GM18519 (cell line): ENCODE measurements around the gene KLF1.
"Not testable (repeated sequence)": the region's sequence is repeated elsewhere in the genome, so short reads cannot be mapped to it uniquely, and the experiment has no call there.

Source experiments
- ATAC-seq: cut with Tn5 transposase; IDR thresholded peaks from one replicate; pipeline ENCODE4 v1.9.1; 2021; ENCODE audit warnings: mild to moderate bottlenecking, moderate library complexity; ENCODE audit not compliant: unreplicated experiment, low FRiP score

KLF1 gene

DNA sequence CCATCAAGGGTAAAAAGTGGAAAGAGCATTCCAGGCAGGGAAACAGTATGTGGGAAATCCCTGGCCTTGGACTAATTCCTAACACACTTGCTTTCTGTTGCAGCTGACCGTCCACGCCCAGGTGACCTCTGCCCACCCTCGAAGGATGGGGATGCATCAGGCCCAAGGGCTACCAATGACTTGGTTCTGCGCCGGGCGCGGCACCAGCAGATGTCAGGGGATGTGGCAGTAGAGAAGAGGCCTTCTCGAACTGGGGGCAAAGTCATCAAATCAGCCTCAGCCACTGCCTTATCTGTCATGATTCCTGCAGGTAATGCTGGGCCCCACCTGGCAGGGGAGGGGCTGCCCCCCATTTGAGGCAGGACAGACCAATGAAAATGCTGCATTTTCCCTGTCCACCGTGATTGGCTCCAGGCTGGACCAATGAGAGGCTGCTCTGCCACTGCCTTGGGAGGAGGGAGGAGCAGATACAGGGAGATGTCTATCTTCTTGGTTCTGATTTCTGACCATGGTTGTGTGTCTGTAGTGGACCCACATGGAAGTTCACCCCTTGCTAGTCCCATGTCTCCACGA lies 18.4 kb downstream of the KLF1 start:
- ATAC-seq, result no peak

DNA sequence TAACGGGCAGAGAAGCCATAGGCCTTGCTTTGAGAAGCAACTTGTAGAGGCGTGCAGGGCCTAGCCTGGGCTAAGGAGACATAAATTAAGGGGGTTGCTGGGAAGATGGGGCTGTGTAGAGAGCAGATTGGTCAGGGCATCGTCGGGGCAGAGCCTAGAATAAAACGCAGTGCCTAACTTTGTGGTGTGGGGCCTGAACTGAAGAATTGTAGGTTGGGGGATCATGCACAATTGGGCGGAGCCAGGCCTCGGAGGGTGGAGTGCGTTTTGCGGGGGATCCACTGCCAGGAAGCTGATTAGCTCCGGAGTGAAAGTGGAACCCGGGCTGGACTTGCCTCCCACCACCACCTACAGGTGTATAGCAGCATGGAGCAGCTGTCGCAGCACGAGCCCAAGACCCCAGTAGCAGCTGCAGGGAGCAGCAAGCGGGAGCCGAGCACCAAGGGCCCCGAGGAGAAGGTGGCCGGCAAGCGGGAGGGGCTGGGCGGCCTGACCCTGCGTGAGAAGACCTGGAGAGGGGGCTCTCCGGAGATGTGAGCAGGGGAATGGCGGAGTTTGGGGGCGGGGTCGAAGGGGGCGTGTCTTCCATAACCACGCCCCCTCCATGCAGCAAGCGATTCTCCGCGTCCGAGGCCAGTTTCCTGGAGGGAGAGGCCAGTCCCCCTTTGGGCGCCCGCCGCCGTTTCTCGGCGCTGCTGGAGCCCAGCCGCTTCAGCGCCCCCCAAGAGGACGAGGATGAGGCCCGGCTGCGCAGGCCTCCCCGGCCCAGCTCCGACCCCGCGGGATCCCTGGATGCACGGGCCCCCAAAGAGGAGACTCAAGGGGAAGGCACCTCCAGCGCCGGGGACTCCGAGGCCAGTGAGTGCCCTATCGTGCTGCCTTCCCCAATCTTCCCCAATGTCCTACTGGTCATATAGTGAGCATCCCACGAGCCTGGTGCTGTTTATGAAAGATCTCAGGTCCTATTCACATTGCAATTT lies 19.6 kb downstream of the KLF1 start:
- no peak for ATAC-seq

DNA sequence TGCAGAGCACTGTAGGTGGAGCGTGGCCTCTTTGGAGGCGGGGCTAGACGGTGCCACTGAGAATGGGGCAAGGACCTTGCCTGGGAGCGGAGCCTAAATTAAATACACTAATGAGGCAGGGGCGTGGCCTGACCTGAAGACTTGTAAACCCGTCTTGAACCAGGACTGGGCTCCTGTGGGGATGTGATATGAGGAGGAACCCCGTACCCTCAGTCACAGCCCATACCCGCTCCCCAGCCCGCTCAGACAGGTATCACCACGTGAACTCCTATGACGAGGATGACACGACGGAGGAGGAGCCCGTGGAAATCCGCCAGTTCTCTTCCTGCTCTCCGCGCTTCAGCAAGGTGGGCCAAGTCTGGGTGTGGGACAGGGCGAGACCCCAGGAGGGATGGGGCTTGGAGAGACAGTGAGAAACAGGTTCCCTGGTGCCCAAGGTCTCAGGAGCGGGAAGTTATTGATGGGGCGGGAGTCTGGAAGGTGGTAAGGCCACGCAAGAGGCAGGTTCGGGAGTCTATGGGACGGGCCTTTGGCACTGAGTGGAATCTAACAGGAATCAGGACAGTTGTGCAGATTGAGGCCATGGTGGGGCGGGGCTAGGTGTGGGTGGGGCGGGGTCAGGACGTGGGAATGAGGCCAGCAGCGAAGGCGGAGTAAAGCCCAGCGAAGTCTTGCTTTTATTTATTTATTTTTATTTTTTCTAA lies 20.4 kb downstream of the KLF1 start:
- ATAC-seq, result no peak

DNA sequence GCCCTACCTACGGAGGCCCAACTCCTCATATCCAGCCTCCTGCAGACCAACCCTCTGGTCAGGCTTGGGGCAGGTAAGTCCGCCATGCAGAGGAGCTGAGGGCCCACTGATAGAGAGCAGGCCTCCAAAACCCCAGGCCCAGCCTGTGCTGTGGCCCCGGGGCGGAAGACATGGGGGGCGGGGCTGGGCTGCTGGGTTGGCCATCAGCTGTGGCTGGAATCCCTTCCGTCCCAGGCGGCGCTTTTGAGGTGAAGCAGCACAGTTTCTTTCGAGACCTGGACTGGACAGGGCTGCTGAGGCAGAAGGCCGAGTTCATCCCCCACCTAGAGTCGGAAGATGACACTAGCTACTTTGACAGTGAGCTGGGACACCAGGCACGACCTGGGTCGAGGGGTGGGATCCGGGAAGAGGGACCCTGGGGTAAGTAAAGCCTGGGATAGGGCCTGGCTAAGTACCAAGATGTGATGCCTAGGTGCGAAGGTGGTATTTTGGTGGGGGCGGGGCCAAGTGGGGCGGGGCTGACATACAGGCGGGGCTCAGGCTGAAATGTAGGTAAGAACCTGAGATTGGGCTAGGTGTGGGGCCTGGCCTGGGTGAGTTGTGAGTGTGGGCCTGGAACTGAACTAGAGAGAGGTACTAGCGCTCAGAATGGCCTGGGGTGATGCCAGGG lies 21.1 kb downstream of the KLF1 start:
- no peak for ATAC-seq

DNA sequence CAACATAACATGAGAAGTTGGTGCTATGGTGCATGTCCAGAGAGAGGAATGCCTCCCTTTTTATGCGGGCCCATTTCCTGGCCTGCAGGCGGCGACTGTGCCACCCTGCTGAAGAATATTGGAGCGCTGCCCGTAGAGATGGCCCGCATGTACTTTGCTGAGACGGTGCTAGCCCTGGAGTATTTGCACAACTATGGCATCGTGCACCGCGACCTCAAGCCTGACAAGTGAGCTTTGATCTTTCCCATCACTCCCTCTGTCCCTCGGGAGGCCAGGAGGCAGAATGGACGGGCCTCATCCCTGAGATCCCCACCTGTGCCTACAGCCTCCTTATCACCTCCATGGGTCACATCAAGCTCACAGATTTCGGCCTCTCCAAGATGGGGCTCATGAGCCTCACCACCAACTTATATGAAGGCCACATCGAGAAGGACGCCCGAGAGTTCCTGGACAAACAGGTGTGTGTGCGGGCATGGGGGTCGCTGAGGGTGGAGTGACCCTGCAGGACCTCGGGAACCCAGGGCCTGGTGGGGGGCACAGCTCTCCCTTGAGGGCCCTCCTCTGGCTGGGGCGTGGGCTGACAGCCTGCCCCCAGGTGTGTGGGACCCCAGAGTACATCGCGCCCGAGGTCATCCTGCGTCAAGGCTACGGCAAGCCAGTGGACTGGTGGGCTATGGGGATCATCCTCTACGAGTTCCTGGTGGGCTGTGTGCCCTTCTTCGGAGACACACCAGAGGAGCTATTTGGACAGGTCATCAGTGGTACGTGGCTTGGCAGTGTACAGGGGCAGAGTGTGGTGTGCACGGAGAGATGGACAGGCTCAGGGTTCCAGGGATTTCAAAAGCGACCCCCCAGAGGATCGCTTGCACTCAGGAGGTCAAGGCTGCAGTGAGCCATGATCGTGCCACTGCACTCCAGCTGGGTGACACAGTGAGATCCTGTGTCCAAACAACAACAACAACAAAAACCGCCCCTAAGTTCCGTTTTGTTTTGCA lies 22.0 kb downstream of the KLF1 start:
- no peak for ATAC-seq

DNA sequence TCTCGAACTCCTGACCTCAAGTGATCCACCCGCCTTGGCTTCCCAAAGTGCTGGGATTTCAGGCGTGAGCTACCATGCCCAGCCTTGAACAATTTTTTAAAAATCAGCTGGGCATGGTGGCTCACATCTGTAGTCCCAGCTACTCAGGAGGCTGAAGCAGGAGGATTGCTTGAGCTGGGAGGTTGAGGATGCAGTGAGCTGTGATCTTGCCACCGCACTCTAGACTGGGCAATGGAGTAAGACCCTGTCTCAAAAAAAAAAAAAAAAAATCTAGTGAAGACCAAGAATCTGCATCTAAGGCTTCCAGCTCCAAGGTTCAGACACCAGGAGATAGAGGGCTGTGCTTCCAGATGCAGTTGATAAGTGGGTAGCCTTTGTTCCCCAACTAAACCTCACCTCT lies 22.9 kb downstream of the KLF1 start:
- no peak for ATAC-seq

DNA sequence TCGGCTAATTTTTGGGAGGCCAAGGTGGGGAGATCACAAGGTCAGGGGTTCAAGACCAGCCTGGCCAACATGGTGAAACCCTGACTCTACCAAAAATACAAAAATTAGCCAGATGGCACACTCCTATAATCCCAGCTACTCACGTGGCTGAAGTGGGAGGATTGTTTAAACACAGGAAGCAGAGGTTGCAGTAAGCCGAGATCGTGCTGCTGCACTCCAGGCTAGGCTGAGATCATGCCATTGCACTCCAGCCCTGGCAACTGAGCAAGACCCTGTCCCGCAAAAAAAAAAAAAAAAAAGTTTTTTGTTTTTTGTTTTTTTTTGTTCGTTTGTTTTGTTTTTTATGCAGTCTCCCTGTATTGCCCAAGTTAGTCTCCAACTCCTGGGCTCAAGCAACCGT lies 27.5 kb downstream of the KLF1 start:
- no peak for ATAC-seq

DNA sequence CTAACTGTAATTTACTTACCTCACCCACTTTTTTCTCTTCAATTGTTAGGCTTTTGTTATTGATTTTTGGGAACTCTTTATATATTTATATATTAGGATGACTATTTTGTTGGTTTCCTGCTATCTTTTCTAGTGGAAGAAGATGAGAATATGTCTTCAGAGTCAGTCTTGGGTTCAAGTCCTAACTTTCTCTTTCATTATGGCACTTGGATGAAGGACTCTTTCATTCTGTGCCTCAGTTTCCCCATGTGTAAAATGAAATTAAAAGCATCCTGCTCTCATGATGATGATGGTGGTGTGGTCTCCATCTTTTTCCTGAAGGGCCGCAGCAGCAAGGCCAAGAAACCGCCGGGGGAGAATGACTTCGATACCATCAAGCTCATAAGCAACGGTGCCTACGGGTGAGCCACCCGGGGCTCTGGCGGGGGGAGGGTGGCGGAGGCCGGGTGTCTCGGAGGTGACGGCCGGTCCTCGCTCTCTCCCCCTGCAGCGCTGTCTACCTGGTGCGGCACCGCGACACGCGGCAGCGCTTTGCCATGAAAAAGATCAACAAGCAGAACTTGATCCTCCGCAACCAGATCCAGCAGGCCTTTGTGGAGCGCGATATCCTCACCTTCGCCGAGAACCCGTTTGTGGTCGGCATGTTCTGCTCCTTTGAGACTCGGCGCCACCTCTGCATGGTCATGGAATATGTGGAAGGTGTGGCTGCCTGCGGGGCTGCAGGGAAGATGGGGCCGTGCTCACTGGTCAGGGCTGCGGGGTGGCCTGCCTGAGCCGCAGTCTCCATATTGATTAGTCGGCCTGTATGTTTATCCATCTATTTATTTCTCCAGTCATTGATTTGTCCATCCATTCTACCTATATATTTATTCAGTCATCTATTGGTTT lies 28.7 kb downstream of the KLF1 start:
- ATAC-seq, result no peak

DNA sequence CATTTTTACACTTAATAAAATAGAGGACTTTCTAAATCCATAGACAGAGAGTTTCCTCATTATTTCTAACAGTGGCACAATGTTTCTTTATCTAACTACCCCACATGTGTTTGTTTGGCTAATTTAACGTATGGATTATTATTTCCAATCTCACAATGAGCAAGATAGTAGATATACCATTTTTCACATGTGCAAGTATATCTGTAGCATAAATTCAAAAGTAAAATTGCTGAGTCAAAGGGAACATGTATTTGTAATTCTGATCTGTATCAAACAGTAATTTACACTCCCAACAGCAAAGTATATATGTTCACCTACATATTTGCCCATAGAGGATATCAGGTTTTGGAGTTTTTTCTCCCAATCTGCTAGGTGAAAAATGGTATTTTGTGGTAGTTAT lies 30.3 kb downstream of the KLF1 start:
- no peak for ATAC-seq

DNA sequence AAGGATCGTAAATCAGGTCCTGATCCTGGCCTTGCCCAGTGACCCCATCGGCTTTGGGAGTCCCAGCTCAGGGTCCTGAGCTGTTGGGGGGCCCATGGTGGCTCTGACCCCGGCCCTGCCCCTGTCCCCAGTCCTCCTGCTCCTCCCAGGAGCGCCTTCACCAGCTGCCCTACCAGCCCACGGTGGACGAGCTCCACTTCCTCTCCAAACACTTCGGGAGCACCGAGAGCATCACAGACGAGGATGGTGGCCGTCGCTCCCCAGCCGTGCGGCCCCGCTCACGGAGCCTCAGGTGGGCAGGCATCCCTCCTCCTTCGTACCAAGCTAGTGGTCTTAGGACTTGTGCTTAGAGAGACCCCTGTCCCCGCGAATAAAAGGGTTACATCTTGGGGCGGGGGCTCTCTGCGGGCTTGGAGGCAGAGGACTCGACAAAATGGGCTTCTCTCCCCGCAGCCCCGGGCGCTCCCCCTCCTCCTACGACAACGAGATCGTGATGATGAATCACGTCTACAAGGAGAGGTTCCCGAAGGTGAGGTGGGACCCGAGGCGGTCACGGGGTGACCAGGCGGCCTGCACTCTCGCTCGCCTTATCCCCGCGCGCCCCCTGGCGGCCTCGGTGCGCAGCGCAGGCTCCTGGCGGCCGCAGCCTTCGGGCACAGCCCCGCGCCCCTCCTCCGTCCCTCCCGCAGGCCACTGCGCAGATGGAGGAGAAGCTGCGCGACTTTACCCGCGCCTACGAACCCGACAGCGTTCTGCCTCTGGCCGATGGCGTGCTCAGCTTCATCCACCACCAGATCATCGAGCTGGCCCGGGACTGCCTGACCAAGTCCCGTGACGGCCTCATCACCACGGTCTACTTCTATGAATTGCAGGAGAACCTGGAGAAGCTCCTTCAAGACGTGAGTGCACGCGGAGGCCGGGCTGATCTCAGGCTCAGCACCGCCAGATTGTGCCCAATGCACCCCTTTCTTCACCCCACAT lies 39.6 kb downstream of the KLF1 start:
- ATAC-seq, result no peak

DNA sequence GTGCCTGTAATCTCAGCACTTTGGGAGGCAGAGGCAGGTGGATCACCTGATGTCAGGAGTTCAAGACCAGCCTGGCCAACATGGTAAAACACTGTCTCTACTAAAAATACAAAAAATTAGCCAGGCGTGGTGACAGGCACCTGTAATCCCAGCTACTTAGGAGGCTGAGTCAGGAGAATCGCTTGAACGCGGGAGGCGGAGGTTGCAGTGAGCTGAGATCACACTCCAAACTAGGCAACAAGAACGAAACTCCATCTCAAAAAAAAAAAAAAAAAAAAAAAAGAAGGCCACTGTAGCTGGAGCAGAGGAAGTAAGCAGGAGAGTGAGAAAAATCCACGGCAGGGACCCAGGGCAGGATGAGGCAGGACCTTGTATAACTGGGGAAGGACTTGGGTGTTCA lies 40.4 kb downstream of the KLF1 start:
- not testable (repeated sequence) for ATAC-seq

DNA sequence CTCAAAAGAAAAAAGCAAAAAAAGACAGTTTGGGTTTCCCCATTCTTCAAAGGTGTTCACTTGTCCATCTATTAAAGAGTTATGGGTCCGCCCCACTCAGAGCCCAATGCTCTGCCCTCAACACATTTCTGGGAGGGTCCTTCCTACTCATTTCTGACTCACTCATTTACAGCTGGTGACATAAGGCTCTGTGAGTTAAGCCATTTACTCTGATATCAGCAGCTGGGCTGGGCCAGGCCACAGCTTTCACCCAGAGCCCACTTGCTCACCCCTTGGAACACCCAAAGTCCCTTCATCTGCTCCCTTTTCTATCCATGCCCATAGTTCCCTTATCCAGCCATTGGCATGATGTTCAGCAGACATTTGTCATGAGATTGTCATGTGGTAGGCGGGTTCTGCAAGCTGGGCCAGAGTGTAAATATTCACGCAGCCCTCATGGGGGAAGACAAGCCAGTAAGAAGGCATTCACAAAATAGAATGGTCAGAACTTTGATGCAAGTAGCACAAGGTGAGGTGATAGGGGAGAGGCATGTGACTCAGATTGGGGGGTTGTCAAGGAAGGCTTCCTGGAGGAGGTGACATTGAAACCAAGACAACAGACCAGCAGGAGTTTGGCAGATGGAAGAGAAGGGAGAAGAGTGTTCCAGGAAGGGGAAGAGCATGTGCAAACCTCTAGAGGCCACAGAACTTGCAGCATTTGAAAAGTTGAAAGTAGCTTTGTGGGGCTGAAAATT lies 42.8 kb downstream of the KLF1 start:
- ATAC-seq, result no peak

DNA sequence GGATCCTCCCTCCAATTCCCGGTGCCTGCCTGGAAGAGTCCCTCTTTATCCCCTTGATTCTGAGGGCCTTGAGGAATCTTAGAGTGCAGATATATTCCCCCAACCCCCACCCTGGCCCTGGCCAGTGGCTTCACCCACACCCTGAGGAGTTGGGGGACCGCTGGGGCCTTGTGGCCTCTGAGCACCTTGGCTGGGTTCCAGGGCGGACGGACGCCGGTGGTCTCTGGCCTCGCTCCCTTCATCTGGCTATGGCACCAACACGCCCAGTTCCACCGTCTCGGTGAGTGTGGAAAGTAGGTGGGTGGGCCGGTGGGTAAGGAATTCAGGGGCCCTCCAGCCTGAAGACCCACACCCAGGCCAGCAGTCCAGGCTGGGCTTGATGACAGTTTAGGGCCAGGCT lies 43.7 kb downstream of the KLF1 start:
- no peak for ATAC-seq

DNA sequence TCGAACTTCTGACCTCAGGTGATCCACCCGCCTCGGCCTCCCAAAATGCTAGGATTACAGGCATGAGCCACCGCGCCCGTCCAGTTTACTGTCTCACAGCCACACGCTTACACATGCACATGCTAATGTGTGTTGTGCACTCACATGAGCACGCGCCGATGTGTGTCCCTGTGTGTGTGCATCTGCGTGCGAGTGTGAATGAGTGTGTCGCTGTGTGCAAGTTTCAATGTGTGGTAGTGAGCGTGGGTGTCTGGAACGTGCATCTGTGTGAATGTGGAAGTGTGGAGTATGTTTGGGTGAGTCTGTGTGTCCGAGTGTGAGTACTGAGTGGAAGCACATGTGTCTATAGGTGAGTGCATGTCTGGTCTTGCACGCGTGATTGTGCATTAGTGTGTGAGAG lies 44.5 kb downstream of the KLF1 start:
- no peak for ATAC-seq

DNA sequence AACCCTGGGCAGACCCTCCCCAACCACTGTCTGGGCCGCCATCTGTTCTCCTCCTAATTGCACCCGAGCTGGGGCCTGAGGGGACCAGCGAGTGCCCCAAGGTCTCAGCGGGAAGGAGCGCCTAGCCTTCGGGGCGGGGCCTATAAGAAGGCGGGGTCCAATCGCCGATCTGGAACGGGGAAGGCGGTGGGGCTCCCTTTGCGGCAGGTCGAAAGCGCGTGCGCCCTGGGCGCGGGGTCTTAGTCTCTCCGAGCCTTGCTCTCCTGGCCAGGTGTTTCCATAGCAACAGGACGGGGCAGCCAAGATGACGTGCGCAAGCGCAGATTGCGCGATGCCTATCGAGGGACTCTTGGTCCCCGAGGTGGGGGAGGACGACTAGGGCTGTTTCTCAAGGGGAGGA lies 45.9 kb downstream of the KLF1 start:
- no peak for ATAC-seq

DNA sequence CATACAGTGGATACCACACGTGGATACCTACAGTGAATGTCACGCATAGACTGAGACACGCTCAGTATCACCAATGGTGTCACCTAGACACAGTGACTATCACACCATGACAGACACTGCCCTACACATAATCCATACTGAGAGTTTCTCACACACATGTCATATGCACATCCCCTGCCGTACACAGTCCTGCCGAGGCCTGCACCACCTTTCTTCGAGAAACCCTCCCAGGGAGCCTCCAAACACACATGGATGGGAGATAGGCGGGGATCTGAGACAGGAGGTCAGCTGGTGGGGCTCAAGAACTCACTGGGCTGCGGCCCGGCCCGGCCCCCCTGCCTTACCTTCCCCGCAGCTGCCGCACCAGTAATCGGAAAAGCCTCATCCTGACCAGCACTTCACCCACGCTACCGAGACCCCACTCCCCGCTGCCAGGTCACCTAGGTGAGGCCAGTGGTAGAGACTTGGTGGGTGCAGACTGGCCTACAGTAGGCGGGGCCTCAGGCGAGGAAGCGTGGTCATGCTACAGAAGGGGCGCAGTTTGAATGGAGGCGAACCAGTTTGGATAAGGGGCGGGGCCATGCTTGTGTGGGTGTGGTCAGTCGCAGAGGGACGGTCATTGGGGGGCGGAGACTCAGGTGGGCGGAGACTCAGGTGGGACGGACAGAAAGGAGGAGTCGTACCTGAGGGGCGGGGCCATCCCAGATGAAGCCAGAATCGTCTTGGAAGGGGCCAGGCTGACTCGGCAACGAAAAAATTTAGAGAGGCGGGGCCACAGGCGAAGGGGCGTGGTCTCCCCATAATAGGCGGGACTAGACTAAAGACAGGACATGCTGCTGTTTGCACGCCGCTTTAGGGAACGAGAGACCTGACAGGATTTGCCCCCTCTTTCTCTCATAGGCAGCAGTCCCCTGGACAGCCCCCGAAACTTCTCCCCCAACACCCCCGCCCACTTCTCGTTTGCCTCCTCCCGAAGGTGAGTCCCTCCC lies 46.6 kb downstream of the KLF1 start:
- no peak for ATAC-seq
